ENCODE data around the gene NUDT3.

DNA sequence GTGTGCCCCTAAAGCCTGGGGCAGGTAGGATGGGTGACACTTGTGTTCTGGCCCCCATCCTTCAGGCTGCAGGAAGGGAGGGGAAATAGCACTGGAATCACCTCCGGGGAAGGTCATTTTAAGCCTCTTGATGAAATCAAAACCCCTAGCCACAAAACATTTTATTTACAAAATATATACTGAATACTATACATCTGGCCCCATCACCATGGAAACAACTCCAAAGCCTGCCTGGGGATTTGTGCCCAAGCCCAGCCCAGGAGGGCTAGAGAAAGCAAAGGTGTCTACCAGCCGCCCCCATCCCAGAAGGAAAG is 146.3 kb downstream of the NUDT3 start:
- no peak for TF ChIP-seq POLR2A (IDR thresholded peaks at IDR 0.05)
- TF ChIP-seq, protein P1, sequence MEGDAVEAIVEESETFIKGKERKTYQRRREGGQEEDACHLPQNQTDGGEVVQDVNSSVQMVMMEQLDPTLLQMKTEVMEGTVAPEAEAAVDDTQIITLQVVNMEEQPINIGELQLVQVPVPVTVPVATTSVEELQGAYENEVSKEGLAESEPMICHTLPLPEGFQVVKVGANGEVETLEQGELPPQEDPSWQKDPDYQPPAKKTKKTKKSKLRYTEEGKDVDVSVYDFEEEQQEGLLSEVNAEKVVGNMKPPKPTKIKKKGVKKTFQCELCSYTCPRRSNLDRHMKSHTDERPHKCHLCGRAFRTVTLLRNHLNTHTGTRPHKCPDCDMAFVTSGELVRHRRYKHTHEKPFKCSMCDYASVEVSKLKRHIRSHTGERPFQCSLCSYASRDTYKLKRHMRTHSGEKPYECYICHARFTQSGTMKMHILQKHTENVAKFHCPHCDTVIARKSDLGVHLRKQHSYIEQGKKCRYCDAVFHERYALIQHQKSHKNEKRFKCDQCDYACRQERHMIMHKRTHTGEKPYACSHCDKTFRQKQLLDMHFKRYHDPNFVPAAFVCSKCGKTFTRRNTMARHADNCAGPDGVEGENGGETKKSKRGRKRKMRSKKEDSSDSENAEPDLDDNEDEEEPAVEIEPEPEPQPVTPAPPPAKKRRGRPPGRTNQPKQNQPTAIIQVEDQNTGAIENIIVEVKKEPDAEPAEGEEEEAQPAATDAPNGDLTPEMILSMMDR (IDR thresholded peaks at IDR 0.05) = no peak
